Measurements from ENCODE around the gene MEI1.

The MEI1 gene

GRCh38 chr22:41758231-41758630, 58.9 kb downstream of the MEI1 start:
- H3K4me3 ChIP-seq (ENCODE audit: low read depth, low read length) = no peak overlapping the region
- no peak for DNase-seq (ENCODE audit: low read depth)
- TF ChIP-seq CTCF (IDR thresholded peaks at IDR 0.05; ENCODE audit: low read depth, low read length, missing control alignments) = no peak

GRCh38 chr22:41762980-41763779, 63.9 kb downstream of the MEI1 start:
- no peak overlapping the region for H3K4me3 ChIP-seq (ENCODE audit: low read depth, low read length)
- TF ChIP-seq CTCF (IDR thresholded peaks at IDR 0.05; ENCODE audit: low read depth, low read length, missing control alignments) = peak; percentile 83
- DNase-seq (ENCODE audit: low read depth) = no peak

- TF ChIP-seq CTCF (IDR thresholded peaks at IDR 0.05; ENCODE audit: low read depth, low read length, missing control alignments) = no peak
- no peak overlapping the region for H3K4me3 ChIP-seq (ENCODE audit: low read depth, low read length)
- DNase-seq (ENCODE audit: low read depth) = no peak
These were observed 67.2 kb downstream of the MEI1 start for GRCh38 chr22:41766476-41766875.

- TF ChIP-seq CTCF (IDR thresholded peaks at IDR 0.05; ENCODE audit: low read depth, low read length, missing control alignments) = no peak
- H3K4me3 ChIP-seq (ENCODE audit: low read depth, low read length) = no peak overlapping the region
- DNase-seq (ENCODE audit: low read depth) = no peak
These were observed 69.1 kb downstream of the MEI1 start for GRCh38 chr22:41768430-41768829.

- DNase-seq (ENCODE audit: low read depth) = no peak
- no peak for TF ChIP-seq CTCF (IDR thresholded peaks at IDR 0.05; ENCODE audit: low read depth, low read length, missing control alignments)
- H3K4me3 ChIP-seq (ENCODE audit: low read depth, low read length) = no peak overlapping the region
These were observed 71.6 kb downstream of the MEI1 start for GRCh38 chr22:41770715-41771468.

GRCh38 chr22:41772198-41772597, 72.9 kb downstream of the MEI1 start:
- no peak for DNase-seq (ENCODE audit: low read depth)
- no peak for TF ChIP-seq CTCF (IDR thresholded peaks at IDR 0.05; ENCODE audit: low read depth, low read length, missing control alignments)
- H3K4me3 ChIP-seq (ENCODE audit: low read depth, low read length) = no peak overlapping the region

Data from GM12864 (cell line).